ENCODE data around the gene GAPT.

Gene GAPT

DNA sequence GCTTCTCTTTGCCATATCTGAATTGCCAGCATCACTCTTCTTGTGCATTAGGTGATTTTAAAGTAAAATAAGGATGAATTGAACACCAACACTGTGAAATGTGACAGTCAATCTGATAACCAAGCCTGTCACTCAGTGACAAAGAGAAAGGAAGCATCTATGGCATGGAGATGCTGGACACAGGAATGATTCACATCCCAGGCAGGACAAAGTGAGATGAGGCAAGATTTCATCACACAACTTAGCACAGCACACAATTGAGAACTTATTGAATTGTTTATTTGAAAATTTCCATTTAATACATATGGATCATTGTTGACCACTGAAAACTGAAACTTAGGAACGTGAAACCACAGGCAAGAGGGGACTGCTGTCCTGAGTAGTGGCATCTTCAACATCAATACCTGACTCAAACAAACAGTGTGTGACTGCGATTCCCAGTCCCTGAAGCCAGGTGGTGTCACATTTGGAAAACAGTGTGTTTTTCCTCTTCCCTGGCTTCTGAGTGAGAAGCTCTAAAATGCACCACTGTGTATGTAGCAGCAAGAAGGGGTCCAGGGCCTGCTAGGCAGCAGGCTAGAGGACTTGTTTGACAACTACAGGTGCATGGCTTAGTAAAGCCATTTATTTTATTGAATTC, 10.7 kb downstream of the GAPT start:
- Histone ChIP-seq H3K27me3 (replicated peaks; ENCODE audit: control insufficient read depth, insufficient read depth, low read length, poor library complexity, severe bottlenecking) (no peaks in the 10 kb centered on the region), H3K9me3 (ENCODE audit: control insufficient read depth, low read length) (no peaks in the 10 kb centered on the region), H3K36me3 (ENCODE audit: control insufficient read depth, insufficient read depth, low read length) (no peaks in the 10 kb centered on the region), H3K4me3 (ENCODE audit: insufficient read depth, low read depth, low read length, poor library complexity, severe bottlenecking) (no peak overlapping the region), H3K4me1 (ENCODE audit: control insufficient read depth, insufficient read depth, low read length, poor library complexity, severe bottlenecking) (no peaks in the 10 kb centered on the region), H3K27ac (ENCODE audit: insufficient read depth, low read length, poor library complexity, severe bottlenecking) (no peak overlapping the region)
- no peak for DNase-seq

GRCh38 chr5:58503390-58504046, 12.3 kb downstream of the GAPT start:
- no peaks in the 10 kb centered on the region for H3K4me1 ChIP-seq (ENCODE audit: control insufficient read depth, insufficient read depth, low read length, poor library complexity, severe bottlenecking)
- no peak for DNase-seq
- H3K36me3 ChIP-seq (ENCODE audit: control insufficient read depth, insufficient read depth, low read length) = no peaks in the 10 kb centered on the region

DNA sequence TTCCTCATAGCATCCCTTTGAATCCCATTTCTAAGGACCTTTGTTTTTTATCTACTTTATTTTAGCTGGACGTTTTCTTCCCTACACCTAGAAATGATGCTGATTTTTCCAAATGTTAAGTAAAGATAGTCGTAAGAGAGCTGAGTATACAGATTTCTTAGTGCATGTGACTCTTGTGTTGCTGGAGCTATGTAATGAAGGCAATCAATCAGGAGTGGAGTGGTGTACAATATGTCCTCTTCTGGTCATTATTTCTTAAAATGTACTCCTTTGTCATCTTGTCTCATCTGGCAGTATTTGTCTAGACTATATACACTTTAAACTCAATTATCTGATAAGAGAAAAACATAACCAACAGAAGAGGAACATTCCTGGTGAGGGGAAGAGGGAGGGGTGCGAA, 13.5 kb downstream of the GAPT start:
- no peaks in the 10 kb centered on the region for H3K4me1 ChIP-seq (ENCODE audit: control insufficient read depth, insufficient read depth, low read length, poor library complexity, severe bottlenecking)
- no peaks in the 10 kb centered on the region for H3K27me3 ChIP-seq (replicated peaks; ENCODE audit: control insufficient read depth, insufficient read depth, low read length, poor library complexity, severe bottlenecking)
- H3K9me3 ChIP-seq (ENCODE audit: control insufficient read depth, low read length) = no peaks in the 10 kb centered on the region
- H3K27ac ChIP-seq (ENCODE audit: insufficient read depth, low read length, poor library complexity, severe bottlenecking) = no peak overlapping the region
- DNase-seq = no peak
- H3K4me3 ChIP-seq (ENCODE audit: insufficient read depth, low read depth, low read length, poor library complexity, severe bottlenecking) = no peak overlapping the region
- no peaks in the 10 kb centered on the region for H3K36me3 ChIP-seq (ENCODE audit: control insufficient read depth, insufficient read depth, low read length)

More at GRCh38 chr5:58503390-58504046, 12.3 kb downstream of the GAPT start:
- no peak overlapping the region for H3K27ac ChIP-seq (ENCODE audit: insufficient read depth, low read length, poor library complexity, severe bottlenecking)
- no peaks in the 10 kb centered on the region for H3K9me3 ChIP-seq (ENCODE audit: control insufficient read depth, low read length)
- H3K27me3 ChIP-seq (replicated peaks; ENCODE audit: control insufficient read depth, insufficient read depth, low read length, poor library complexity, severe bottlenecking) = no peaks in the 10 kb centered on the region
- no peak overlapping the region for H3K4me3 ChIP-seq (ENCODE audit: insufficient read depth, low read depth, low read length, poor library complexity, severe bottlenecking)

DNA sequence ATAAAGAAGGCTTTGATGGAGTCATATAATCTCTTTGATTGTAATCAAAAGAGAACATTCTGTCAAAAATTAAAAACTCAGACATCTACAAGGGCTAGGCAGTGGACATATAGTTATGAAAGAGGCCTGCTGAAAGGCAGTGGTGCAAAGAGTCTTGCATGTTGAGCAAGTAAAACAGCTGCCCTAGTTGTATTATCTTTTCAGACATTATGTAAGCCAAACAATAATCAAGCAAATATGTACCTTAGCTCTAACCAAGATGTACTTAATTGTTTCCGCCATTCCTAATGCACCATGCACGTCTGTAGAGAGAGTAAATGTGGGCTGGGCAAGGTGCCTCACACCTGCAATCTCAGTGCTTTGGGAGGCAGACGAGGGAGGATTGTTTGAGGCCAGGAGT, 14.3 kb downstream of the GAPT start:
- no peak overlapping the region for H3K27ac ChIP-seq (ENCODE audit: insufficient read depth, low read length, poor library complexity, severe bottlenecking)
- DNase-seq = no peak
- no peaks in the 10 kb centered on the region for H3K9me3 ChIP-seq (ENCODE audit: control insufficient read depth, low read length)
- H3K27me3 ChIP-seq (replicated peaks; ENCODE audit: control insufficient read depth, insufficient read depth, low read length, poor library complexity, severe bottlenecking) = no peaks in the 10 kb centered on the region
- no peaks in the 10 kb centered on the region for H3K36me3 ChIP-seq (ENCODE audit: control insufficient read depth, insufficient read depth, low read length)
- H3K4me1 ChIP-seq (ENCODE audit: control insufficient read depth, insufficient read depth, low read length, poor library complexity, severe bottlenecking) = no peaks in the 10 kb centered on the region
- H3K4me3 ChIP-seq (ENCODE audit: insufficient read depth, low read depth, low read length, poor library complexity, severe bottlenecking) = no peak overlapping the region

GRCh38 chr5:58505971-58506640, 14.9 kb downstream of the GAPT start:
- Histone ChIP-seq H3K27me3 (replicated peaks; ENCODE audit: control insufficient read depth, insufficient read depth, low read length, poor library complexity, severe bottlenecking) (no peaks in the 10 kb centered on the region), H3K4me1 (ENCODE audit: control insufficient read depth, insufficient read depth, low read length, poor library complexity, severe bottlenecking) (no peaks in the 10 kb centered on the region), H3K36me3 (ENCODE audit: control insufficient read depth, insufficient read depth, low read length) (no peaks in the 10 kb centered on the region), H3K9me3 (ENCODE audit: control insufficient read depth, low read length) (no peaks in the 10 kb centered on the region), H3K27ac (ENCODE audit: insufficient read depth, low read length, poor library complexity, severe bottlenecking) (no peak overlapping the region), H3K4me3 (ENCODE audit: insufficient read depth, low read depth, low read length, poor library complexity, severe bottlenecking) (no peak overlapping the region)
- DNase-seq = no peak

- no peaks in the 10 kb centered on the region for H3K27me3 ChIP-seq (replicated peaks; ENCODE audit: control insufficient read depth, insufficient read depth, low read length, poor library complexity, severe bottlenecking)
- H3K4me3 ChIP-seq (ENCODE audit: insufficient read depth, low read depth, low read length, poor library complexity, severe bottlenecking) = no peak overlapping the region
- H3K9me3 ChIP-seq (ENCODE audit: control insufficient read depth, low read length) = no peaks in the 10 kb centered on the region
- no peaks in the 10 kb centered on the region for H3K4me1 ChIP-seq (ENCODE audit: control insufficient read depth, insufficient read depth, low read length, poor library complexity, severe bottlenecking)
- no peak overlapping the region for H3K27ac ChIP-seq (ENCODE audit: insufficient read depth, low read length, poor library complexity, severe bottlenecking)
- no peaks in the 10 kb centered on the region for H3K36me3 ChIP-seq (ENCODE audit: control insufficient read depth, insufficient read depth, low read length)
- DNase-seq = no peak
These were observed 16.5 kb downstream of the GAPT start for GRCh38 chr5:58507715-58508114.

- Histone ChIP-seq H3K9me3 (ENCODE audit: control insufficient read depth, low read length) (no peaks in the 10 kb centered on the region), H3K4me1 (ENCODE audit: control insufficient read depth, insufficient read depth, low read length, poor library complexity, severe bottlenecking) (no peaks in the 10 kb centered on the region), H3K36me3 (ENCODE audit: control insufficient read depth, insufficient read depth, low read length) (no peaks in the 10 kb centered on the region), H3K27ac (ENCODE audit: insufficient read depth, low read length, poor library complexity, severe bottlenecking) (no peak overlapping the region), H3K27me3 (replicated peaks; ENCODE audit: control insufficient read depth, insufficient read depth, low read length, poor library complexity, severe bottlenecking) (no peaks in the 10 kb centered on the region), H3K4me3 (ENCODE audit: insufficient read depth, low read depth, low read length, poor library complexity, severe bottlenecking) (no peak overlapping the region)
- no peak for DNase-seq
These were observed 26.0 kb downstream of the GAPT start for GRCh38 chr5:58517198-58517597.

GRCh38 chr5:58523956-58524355, 32.7 kb downstream of the GAPT start:
- no peak overlapping the region for H3K27ac ChIP-seq (ENCODE audit: insufficient read depth, low read length, poor library complexity, severe bottlenecking)
- no peak overlapping the region for H3K4me3 ChIP-seq (ENCODE audit: insufficient read depth, low read depth, low read length, poor library complexity, severe bottlenecking)
- H3K9me3 ChIP-seq (ENCODE audit: control insufficient read depth, low read length) = no peaks in the 10 kb centered on the region
- H3K27me3 ChIP-seq (replicated peaks; ENCODE audit: control insufficient read depth, insufficient read depth, low read length, poor library complexity, severe bottlenecking) = no peaks in the 10 kb centered on the region
- H3K36me3 ChIP-seq (ENCODE audit: control insufficient read depth, insufficient read depth, low read length) = no peaks in the 10 kb centered on the region
- no peaks in the 10 kb centered on the region for H3K4me1 ChIP-seq (ENCODE audit: control insufficient read depth, insufficient read depth, low read length, poor library complexity, severe bottlenecking)
- no peak for DNase-seq

GRCh38 chr5:58524571-58524970, 33.3 kb downstream of the GAPT start:
- Histone ChIP-seq H3K36me3 (ENCODE audit: control insufficient read depth, insufficient read depth, low read length) (no peaks in the 10 kb centered on the region), H3K9me3 (ENCODE audit: control insufficient read depth, low read length) (no peaks in the 10 kb centered on the region), H3K27ac (ENCODE audit: insufficient read depth, low read length, poor library complexity, severe bottlenecking) (no peak overlapping the region), H3K4me3 (ENCODE audit: insufficient read depth, low read depth, low read length, poor library complexity, severe bottlenecking) (no peak overlapping the region), H3K4me1 (ENCODE audit: control insufficient read depth, insufficient read depth, low read length, poor library complexity, severe bottlenecking) (no peaks in the 10 kb centered on the region), H3K27me3 (replicated peaks; ENCODE audit: control insufficient read depth, insufficient read depth, low read length, poor library complexity, severe bottlenecking) (no peaks in the 10 kb centered on the region)
- no peak for DNase-seq

GRCh38 chr5:58530942-58531490, 39.8 kb downstream of the GAPT start:
- Histone ChIP-seq H3K4me3 (ENCODE audit: insufficient read depth, low read depth, low read length, poor library complexity, severe bottlenecking) (no peak overlapping the region), H3K36me3 (ENCODE audit: control insufficient read depth, insufficient read depth, low read length) (no peaks in the 10 kb centered on the region), H3K27ac (ENCODE audit: insufficient read depth, low read length, poor library complexity, severe bottlenecking) (no peak overlapping the region), H3K4me1 (ENCODE audit: control insufficient read depth, insufficient read depth, low read length, poor library complexity, severe bottlenecking) (no peaks in the 10 kb centered on the region), H3K27me3 (replicated peaks; ENCODE audit: control insufficient read depth, insufficient read depth, low read length, poor library complexity, severe bottlenecking) (no peaks in the 10 kb centered on the region), H3K9me3 (ENCODE audit: control insufficient read depth, low read length) (no peaks in the 10 kb centered on the region)
- DNase-seq = no peak

All from effector memory CD4-positive, alpha-beta T cell (primary cell).